ENCODE measurements around the gene BPIFB1.

The BPIFB1 gene

DNA sequence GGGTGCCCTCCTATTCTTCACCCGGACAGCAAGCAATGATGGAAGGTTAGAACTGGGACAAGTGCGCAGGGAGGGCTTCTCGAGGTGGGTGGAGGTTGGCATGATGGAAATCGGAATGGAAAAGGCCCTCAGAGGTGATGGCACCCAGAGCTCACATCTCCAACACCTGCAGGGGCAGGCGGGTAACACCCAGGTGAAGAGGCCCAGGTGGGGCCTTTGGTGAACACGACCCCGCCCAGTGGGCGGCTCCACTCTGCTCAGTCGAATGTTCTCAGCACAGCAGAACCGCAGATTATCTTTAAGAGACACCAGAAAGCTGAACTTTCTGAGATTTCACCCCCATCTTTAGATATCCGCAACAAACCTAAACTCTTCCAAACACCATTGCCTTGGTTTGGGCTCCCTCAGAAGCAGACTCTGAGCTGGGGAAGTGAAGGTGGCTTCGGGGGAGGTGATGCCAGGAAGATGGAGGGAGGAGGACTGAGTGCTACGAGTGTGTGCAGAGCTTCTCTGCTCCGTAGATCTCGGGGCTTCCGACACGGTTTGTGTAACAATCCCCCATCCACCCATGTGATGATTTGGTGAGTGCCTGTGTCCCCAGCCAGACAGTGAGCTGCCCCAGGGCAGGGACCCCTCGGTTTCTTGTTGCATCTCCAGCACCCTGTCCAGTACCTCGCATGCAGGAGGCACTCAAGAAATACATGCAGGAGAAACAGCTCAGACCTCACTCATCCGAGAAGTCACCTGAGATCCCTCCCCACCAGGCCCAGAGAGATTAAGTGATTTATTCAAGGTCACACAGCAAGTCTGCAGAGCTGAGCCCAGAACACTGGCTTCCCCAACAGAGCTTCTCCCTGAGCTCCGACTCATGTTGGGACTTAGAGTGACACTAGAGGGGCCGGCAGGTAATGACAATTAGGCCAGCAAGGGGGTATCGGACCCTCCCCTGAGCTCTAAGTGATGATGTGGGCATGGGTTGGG, 45.4 kb downstream of the BPIFB1 start:
- DNase-seq = no peak

GRCh38 chr20:33332905-33333456, 50.0 kb downstream of the BPIFB1 start:
- DNase-seq = no peak

GRCh38 chr20:33333616-33334015, 50.6 kb downstream of the BPIFB1 start:
- DNase-seq = no peak

GRCh38 chr20:33334111-33334510, 51.1 kb downstream of the BPIFB1 start:
- no peak for DNase-seq

DNA sequence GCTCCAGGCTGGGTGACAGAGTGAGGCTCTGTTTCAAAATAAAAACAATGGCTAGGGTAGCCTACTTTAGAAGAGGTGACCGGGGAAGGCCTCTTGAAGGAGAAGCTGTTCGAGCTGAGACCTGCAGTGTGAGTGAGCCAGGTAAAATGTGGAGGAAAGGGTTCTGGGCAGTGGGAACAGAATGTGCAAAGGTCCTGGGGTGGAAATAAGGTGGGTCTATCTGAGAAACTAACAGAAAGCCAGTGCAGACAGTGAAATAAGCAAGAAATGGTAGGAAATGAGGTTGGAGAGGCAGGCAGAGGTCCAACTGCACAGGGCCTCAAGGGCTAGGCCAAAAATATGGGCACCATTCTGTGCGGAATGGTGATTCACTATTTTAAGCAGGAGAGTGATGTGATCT, 53.4 kb downstream of the BPIFB1 start:
- DNase-seq = no peak

DNA sequence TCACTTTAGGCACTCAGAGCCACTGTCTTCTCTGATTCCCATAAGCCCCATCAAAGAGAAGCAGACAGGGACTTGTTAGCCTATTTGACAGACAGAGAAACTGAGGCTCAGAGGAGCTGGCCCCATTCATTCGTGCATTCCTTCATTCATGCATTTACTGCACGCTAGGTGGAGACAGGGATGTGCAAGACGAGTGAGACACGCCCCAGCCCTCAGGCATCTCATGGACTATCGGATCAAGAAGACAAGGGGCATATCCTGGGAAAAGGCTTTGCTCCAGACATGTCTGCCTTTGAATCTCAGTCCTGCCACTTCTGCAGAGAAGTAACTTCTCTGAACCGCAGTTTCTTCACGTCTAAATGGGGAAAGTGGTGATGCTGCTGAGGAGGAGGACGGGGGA, 54.1 kb downstream of the BPIFB1 start:
- DNase-seq = no peak

DNA sequence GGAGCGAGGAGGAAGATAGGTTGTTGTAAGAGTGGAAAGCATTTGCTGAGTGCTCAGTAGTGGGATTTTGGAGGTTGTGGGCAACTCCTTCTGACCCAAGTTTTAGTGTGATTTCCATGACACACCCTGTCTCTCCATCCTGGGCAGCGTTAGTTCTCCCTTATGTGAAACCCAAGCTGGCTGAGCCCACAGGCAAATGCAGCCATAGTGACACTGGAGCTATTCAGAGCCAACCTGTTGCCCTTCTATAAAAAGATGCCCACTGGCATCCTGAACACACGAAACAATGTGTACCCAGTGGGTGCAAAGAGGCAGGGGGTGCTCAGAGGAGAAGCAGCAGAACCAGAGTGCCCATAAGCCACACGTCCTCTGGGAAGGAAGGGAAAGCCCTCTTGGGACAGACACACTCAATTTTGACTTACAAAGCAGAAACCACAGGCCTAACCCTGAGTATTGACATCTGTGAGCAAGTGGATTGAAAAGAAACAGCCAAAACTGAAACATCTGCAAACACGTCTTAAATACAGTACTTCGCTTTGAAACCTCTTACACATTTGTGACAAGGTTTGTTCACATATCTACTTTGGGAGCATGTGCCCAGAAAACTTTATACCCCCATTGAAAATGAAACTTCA, 54.6 kb downstream of the BPIFB1 start:
- no peak for DNase-seq

GRCh38 chr20:33338467-33339258, 55.6 kb downstream of the BPIFB1 start:
- no peak for DNase-seq

DNA sequence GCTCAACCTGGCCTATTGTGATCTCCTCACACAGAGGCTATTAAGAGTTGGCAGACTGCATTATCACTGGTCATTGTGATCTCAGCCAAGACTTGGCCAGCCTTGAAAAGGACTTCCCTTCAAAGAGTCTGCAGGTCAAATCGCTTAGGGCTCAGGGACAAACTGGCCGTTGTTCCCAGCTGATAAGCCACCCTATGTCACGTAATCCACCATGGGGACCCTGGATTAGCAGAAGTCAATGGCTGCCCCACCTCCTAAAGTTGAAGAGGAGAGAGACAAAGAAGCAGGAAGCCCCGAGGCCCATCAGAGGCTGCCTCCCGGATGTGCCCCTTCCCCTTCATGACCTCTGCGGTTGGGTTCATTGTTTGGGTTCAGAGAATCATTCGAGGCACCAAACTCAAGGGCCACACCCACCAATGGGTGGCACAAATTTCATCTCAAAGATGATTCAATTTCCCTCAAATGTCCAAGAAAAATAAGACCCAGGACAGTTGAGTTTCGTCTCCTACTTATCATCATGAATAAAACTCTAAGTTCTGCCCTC, 56.6 kb downstream of the BPIFB1 start:
- DNase-seq = no peak

- DNase-seq = no peak
Observed at GRCh38 chr20:33343521-33343920, 60.5 kb downstream of the BPIFB1 start.

GRCh38 chr20:33345342-33345741, 62.3 kb downstream of the BPIFB1 start:
- DNase-seq = no peak

DNA sequence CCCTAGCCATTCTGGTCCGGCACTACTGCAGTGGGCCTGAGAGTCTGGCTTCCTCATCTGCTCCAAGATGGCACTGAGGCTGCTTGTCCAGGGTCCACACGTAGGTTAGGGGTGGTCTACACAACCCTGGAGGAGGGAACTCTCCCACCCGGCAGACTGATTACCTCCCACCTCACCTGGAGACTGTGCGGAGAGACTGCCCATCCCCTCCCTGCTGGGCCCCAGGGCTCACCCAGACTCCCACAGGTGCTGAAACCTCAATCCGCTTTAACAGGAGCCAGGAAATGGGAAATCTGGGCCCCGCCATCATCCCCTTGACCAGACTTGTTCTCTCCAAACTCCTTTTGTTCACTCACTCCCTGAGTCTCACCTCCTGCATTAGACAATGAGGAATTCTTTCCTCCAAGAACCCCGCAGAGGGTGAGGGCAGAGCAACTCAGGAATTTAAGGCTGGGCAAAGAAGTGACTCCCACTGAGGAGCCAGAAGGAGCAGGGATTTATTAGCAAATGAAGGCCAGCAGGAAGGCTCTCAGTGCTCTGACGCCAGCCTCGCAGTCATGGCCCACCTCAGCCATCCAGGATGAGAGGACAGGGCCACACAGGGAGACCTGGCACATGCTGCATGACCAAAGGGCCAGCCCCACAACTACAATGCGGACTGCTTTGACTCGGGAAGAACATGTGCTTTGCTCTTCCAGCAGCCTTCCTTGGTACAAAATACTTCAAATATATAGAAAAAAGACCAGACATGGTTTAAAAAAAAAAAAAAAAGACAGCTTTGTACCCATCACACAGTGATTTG, 65.3 kb downstream of the BPIFB1 start:
- no peak for DNase-seq

DNA sequence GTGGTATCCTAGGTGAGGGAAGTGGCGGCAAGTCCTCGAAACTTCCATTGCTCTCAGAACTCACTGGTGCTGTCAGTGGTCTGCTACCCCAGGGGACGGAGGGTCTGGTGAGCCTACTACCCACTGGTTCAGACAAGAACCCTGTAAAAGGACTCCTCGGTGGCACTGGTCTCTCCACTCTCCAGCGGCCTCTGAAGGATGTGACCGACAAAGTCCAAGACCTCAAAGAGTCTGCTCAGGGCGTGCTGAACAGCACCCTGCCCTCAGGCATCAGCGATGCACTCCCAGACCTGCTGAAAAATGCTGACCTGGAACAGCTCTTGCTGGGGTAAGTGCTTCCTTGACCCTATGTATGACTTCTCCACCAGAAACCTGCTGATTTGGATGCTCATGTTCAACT, 66.5 kb downstream of the BPIFB1 start:
- no peak for DNase-seq

DNA sequence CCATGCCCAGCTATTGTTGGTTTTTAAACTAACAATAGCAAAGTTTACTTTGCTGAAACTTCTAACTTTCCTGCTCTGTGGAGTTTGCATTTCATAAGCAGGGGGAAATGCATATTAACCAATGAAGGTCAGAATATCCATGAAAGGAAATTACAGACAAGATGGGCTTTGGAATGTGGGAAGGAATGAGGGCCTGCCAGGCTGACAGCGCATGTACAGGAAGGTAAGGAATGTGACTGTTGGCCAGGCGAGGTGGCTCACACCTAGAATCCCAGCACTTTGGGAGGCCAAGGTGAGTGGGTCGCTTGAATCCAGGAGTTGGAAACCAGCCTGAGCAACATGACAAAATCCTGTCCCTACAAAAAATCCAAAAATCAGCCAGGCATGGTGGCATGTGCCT, 68.7 kb downstream of the BPIFB1 start:
- no peak for DNase-seq

DNA sequence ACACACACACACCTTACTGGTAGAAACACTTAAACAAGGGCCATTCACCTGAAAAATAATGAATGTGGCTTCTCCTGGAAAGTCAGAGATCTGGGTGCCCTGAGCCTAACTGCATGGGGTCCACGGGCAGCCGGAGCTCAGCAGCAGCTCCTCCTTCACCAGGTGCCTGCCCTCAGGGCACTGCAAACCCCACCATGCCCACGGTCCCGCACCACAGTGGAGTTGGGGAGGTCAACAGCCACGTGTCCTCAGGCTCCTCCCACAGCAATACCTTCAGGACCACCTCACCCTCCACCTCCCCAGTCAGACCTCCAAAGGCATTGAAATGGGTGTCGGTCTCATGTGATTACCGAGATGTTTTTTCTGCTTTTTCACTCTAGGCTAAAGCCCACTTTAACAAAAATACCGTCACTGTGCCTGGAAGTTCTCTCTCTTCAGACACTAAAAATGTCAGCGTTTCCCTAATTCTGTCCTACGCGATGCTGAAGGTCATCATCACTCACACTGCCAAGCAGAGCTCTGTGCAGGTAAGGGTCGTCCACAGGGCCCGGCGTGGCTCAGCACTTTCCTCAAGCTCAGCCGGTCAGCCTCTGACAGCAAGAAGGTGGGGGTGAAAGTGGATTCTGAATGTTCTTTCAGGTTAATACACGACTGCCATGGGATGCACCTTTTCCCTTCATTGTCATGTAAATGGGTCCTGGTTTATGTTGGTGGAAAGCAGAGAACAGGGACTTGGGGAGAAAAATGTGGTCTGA, 69.4 kb downstream of the BPIFB1 start:
- no peak for DNase-seq

GRCh38 chr20:33353013-33353402, 70.0 kb downstream of the BPIFB1 start:
- no peak for DNase-seq
